ENCODE data around the gene GPR101. TPM values are rescaled to one million over a fixed set of nuclear protein-coding genes. Genes with fewer than 3 reads are reported as not detected.
"Not testable (repeated sequence)": the region's sequence is repeated elsewhere in the genome, so short reads cannot be mapped to it uniquely, and the experiment has no call there.

The GPR101 gene
- total and polyA plus RNA-seq, 2 experiments from 2014 or later: not detected

DNA sequence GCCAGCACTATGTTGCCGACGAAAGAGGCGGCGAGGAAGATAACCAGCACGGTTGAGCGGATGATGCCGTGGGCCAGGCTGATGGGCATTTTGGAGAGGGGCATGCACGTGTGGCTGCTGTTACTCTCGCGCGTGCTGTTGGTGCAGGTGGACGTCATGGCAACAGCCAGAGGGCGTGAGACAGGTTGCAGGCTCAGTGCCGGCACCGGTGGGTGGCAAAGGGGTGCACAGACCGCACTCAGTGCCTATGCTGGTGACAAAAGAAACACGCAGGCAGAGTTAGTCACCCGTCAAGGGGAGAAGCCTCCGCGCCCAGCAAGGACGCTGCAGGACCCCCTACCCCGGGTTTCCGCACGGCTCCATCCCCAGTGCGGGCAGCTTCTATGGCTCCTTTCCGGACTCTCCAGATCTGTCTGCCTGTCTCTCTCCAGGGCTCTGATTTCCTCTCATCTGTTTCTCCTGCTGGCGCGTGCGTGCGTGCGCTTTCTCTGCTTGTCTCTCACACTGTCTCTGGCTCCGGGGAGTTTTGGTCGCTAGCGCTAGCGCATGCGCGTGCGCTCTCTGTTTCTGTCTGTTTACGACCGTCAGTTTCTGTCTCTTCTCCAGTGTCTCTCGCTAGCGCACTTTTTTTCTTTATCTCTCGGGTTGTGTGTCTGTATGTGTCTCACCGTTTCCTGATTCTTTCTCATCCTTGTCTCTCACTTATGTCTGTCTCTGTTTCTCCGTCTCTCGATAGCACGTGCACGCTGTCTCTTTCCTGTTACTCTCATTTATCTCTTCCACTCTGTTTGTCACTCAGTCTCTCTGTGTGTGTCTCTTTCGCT lies 2.1 kb downstream of the GPR101 start:
- H3K79me2 ChIP-seq (ENCODE audit: insufficient read depth): no peaks in the 10 kb centered on the region
- H3K27ac ChIP-seq: no peak overlapping the region
- H3K9ac ChIP-seq: no peak overlapping the region
- peak overlapping the region; percentile 85 for H3K4me2 ChIP-seq (ENCODE audit: unreplicated experiment)
- no peaks in the 10 kb centered on the region for H4K20me1 ChIP-seq (ENCODE audit: insufficient read depth)
- H3K9me3 ChIP-seq (ENCODE audit: low read depth): no peaks in the 10 kb centered on the region
- H2AFZ ChIP-seq: peak overlapping the region; percentile 83
- peak; percentile 55 for DNase-seq
- H3F3A ChIP-seq (ENCODE audit: insufficient read depth): no peaks in the 10 kb centered on the region
- TF ChIP-seq EZH2 (IDR thresholded peaks at IDR 0.05; ENCODE audit: insufficient read depth, poor library complexity, severe bottlenecking) (peak; percentile 18), EZH2phosphoT487 (IDR thresholded peaks at IDR 0.05; ENCODE audit: insufficient read depth, low read depth) (no peak)
- H3K27me3 ChIP-seq (replicated peaks; ENCODE audit: insufficient read depth): peaks cover 23% of the 10 kb centered on the region
- H3K4me1 ChIP-seq (ENCODE audit: insufficient read depth): no peaks in the 10 kb centered on the region
- WGBS, 2 experiments (ENCODE audit: low coverage in 1 of 2, low lambda C conversion rate in 2 of 2, missing lambda C conversion rate in 2 of 2): 1 to 2% methylated on average over 31 to 37 of the region's 49 CpGs
- no peaks in the 10 kb centered on the region for H3K36me3 ChIP-seq (ENCODE audit: low read depth)
- no peaks in the 10 kb centered on the region for H3K9me2 ChIP-seq (ENCODE audit: insufficient read depth)
- in situ Hi-C loops (cut with MboI): no loop called here
- peak overlapping the region; percentile 72 for H3K4me3 ChIP-seq

- Histone ChIP-seq H3K27ac (no peak overlapping the region), H3K4me1 (ENCODE audit: insufficient read depth) (no peaks in the 10 kb centered on the region), H3K9me2 (ENCODE audit: insufficient read depth) (no peaks in the 10 kb centered on the region), H3K36me3 (ENCODE audit: low read depth) (no peaks in the 10 kb centered on the region), H3K9ac (no peak overlapping the region), H3K79me2 (ENCODE audit: insufficient read depth) (no peaks in the 10 kb centered on the region), H2AFZ (no peak overlapping the region), H4K20me1 (ENCODE audit: insufficient read depth) (no peaks in the 10 kb centered on the region), H3K4me3 (no peak overlapping the region), H3K4me2 (ENCODE audit: unreplicated experiment) (no peak overlapping the region), H3K9me3 (ENCODE audit: low read depth) (no peaks in the 10 kb centered on the region), H3F3A (ENCODE audit: insufficient read depth) (no peaks in the 10 kb centered on the region), H3K27me3 (replicated peaks; ENCODE audit: insufficient read depth) (peaks cover 23% of the 10 kb centered on the region)
- no peak for TF ChIP-seq EZH2phosphoT487 (IDR thresholded peaks at IDR 0.05; ENCODE audit: insufficient read depth, low read depth)
- TF ChIP-seq EZH2 (IDR thresholded peaks at IDR 0.05; ENCODE audit: insufficient read depth, poor library complexity, severe bottlenecking): no peak
- no peak for DNase-seq
- in situ Hi-C loops (cut with MboI): no loop called here
- WGBS, 2 experiments (ENCODE audit: low coverage in 1 of 2, low lambda C conversion rate in 2 of 2, missing lambda C conversion rate in 2 of 2): 4 to 5% methylated on average over 14 of the region's 16 CpGs
Measured at GRCh38 chrX:137031039-137031438, 2.8 kb downstream of the GPR101 start.

DNA sequence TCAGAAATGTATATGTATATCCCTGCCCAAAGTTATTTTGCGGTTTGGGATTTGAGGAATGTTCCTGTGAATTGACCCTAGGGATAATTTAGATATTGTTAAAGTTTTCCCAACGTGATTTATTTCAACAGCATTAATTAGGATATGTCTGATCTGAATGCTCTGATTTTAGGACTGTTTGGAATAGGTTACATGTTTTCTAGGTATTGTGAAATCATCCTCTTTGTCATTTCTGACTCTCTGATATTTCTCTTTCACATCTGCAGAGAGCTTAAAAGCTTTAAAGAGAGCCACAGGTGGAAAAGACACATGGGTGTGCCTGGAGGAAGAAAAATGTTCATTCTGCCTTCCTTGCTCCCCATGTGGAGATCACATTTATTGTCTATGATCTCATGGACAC lies 5.1 kb downstream of the GPR101 start:
- Histone ChIP-seq H3K27me3 (replicated peaks; ENCODE audit: insufficient read depth) (peaks cover 18% of the 10 kb centered on the region), H3K79me2 (ENCODE audit: insufficient read depth) (no peaks in the 10 kb centered on the region), H3K9me3 (ENCODE audit: low read depth) (no peaks in the 10 kb centered on the region), H2AFZ (no peak overlapping the region), H3K4me2 (ENCODE audit: unreplicated experiment) (no peak overlapping the region), H4K20me1 (ENCODE audit: insufficient read depth) (no peaks in the 10 kb centered on the region), H3K4me1 (ENCODE audit: insufficient read depth) (no peaks in the 10 kb centered on the region), H3F3A (ENCODE audit: insufficient read depth) (no peaks in the 10 kb centered on the region), H3K9ac (no peak overlapping the region), H3K36me3 (ENCODE audit: low read depth) (no peaks in the 10 kb centered on the region), H3K4me3 (no peak overlapping the region), H3K27ac (no peak overlapping the region), H3K9me2 (ENCODE audit: insufficient read depth) (no peaks in the 10 kb centered on the region)
- in situ Hi-C loops (cut with MboI): no loop called here
- TF ChIP-seq EZH2 (IDR thresholded peaks at IDR 0.05; ENCODE audit: insufficient read depth, poor library complexity, severe bottlenecking) (no peak), EZH2phosphoT487 (IDR thresholded peaks at IDR 0.05; ENCODE audit: insufficient read depth, low read depth) (no peak)
- no peak for DNase-seq
- WGBS, 2 experiments (ENCODE audit: low coverage in 1 of 2, low lambda C conversion rate in 2 of 2, missing lambda C conversion rate in 2 of 2): 4 to 5% methylated on average over 2 of the region's 2 CpGs

DNA sequence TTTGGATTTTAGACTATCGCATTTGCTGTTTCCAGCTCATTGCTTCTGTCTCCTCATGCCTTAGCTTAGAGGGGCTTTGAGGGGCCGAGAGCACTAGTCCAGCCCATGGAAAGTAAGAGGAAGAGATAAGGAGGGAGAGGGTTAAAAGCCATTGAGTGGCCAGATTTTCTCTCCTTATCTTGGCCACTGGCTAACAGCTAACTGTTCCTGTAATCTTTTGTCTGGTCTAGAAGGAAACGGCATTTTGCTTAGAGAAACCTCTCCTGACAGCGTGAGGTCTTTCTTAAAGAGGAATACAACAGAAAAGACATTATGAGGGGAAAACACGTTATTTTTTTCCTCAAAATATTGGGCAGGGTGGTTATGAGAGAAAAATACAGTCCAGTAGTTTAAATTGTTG lies 7.9 kb downstream of the GPR101 start:
- no peak overlapping the region for H3K27ac ChIP-seq
- WGBS, 2 experiments (ENCODE audit: low coverage in 1 of 2, low lambda C conversion rate in 2 of 2, missing lambda C conversion rate in 2 of 2): 33 to 35% methylated on average over 5 of the region's 5 CpGs
- DNase-seq: no peak
- no peaks in the 10 kb centered on the region for H3K79me2 ChIP-seq (ENCODE audit: insufficient read depth)
- no peak overlapping the region for H3K9ac ChIP-seq
- H3K9me2 ChIP-seq (ENCODE audit: insufficient read depth): no peaks in the 10 kb centered on the region
- TF ChIP-seq EZH2phosphoT487 (IDR thresholded peaks at IDR 0.05; ENCODE audit: insufficient read depth, low read depth) (no peak), EZH2 (IDR thresholded peaks at IDR 0.05; ENCODE audit: insufficient read depth, poor library complexity, severe bottlenecking) (no peak)
- no peaks in the 10 kb centered on the region for H3K36me3 ChIP-seq (ENCODE audit: low read depth)
- H3K4me1 ChIP-seq (ENCODE audit: insufficient read depth): no peaks in the 10 kb centered on the region
- no peaks in the 10 kb centered on the region for H3K27me3 ChIP-seq (replicated peaks; ENCODE audit: insufficient read depth)
- no peaks in the 10 kb centered on the region for H4K20me1 ChIP-seq (ENCODE audit: insufficient read depth)
- no peak overlapping the region for H3K4me2 ChIP-seq (ENCODE audit: unreplicated experiment)
- H3F3A ChIP-seq (ENCODE audit: insufficient read depth): no peaks in the 10 kb centered on the region
- in situ Hi-C loops (cut with MboI): no loop called here
- no peaks in the 10 kb centered on the region for H3K9me3 ChIP-seq (ENCODE audit: low read depth)
- H3K4me3 ChIP-seq: no peak overlapping the region
- H2AFZ ChIP-seq: no peak overlapping the region

DNA sequence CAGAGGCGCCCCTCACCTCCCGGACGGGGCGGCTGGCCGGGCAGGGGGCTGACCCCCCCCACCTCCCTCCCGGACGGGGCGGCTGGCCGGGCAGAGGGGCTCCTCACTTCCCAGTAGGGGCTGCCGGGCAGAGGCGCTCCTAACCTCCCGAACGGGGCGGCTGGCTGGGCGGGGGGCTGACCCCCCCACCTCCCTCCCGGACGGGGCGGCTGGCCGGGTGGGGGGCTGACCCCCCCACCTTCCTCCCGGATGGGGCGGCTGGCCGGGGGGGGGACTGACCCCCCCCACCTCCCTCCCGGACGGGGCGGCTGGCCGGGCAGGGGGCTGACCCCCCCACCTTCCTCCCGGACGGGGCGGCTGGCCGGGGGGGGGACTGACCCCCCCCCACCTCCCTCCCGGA lies 33.6 kb downstream of the GPR101 start:
- DNase-seq; H4K20me1 ChIP-seq (ENCODE audit: insufficient read depth); H3K4me3 ChIP-seq; H3K4me1 ChIP-seq (ENCODE audit: insufficient read depth); H3K27ac ChIP-seq; H3K9me3 ChIP-seq (ENCODE audit: low read depth); H3K79me2 ChIP-seq (ENCODE audit: insufficient read depth); in situ Hi-C loops (cut with MboI); H3K36me3 ChIP-seq (ENCODE audit: low read depth); H3K9me2 ChIP-seq (ENCODE audit: insufficient read depth); H3F3A ChIP-seq (ENCODE audit: insufficient read depth); H3K27me3 ChIP-seq (replicated peaks; ENCODE audit: insufficient read depth); H2AFZ ChIP-seq; H3K4me2 ChIP-seq (ENCODE audit: unreplicated experiment); H3K9ac ChIP-seq: not testable (repeated sequence)
- no CpG with 5 or more reads among the region's 31 CpGs for WGBS, 2 experiments (ENCODE audit: low coverage in 1 of 2, low lambda C conversion rate in 2 of 2, missing lambda C conversion rate in 2 of 2)

Measured in GM23248 (cell line).